DND-41 (cell line): ENCODE measurements around the gene ARHGAP4.

Experiments used
- ATAC-seq: fragments of 200-7000 bp; cut with Tn5 transposase; 3 replicates; pipeline ENCODE4 v1.9.1; 2021; ENCODE audit warnings: low read depth; ENCODE audit not compliant: insufficient read depth
- DNase-seq: peaks from one replicate; pipeline ENCODE4 v3.0.0-alpha.2; 2020
- H2AFZ ChIP-seq: 2 replicates; pipeline ENCODE4 v1.6.0; 2012; ENCODE audit warnings: low read depth, low read length
- H3K27ac ChIP-seq: 2 replicates; pipeline ENCODE4 v1.5.1; 2012; ENCODE audit warnings: low read length, inconsistent platforms
- H3K27me3 ChIP-seq: fragments of 200-600 bp; sonication (generic); 2 replicates; pipeline ENCODE4 v1.6.0; 2012; ENCODE audit warnings: low read length, mild to moderate bottlenecking, inconsistent platforms; ENCODE audit not compliant: insufficient read depth, poor library complexity
- H3K36me3 ChIP-seq: 2 replicates; pipeline ENCODE4 v1.5.1; 2012; ENCODE audit warnings: low read length, inconsistent platforms; ENCODE audit not compliant: insufficient read depth
- H3K4me1 ChIP-seq: 2 replicates; pipeline ENCODE4 v1.5.1; 2012; ENCODE audit warnings: mild to moderate bottlenecking, low read length; ENCODE audit not compliant: insufficient read depth
- H3K4me2 ChIP-seq: 2 replicates; pipeline ENCODE4 v1.6.0; 2012; ENCODE audit warnings: mild to moderate bottlenecking, moderate library complexity, low read length, inconsistent platforms; ENCODE audit not compliant: insufficient read depth
- H3K4me3 ChIP-seq, 2 experiments: fragments of 200-600 bp in 1 of 2; shearing (Covaris generic) in 1 of 2; 2 replicates each; pipeline ENCODE4 v1.5.1; 2012 to 2016; ENCODE audit warnings: inconsistent platforms in 2 of 2, low read length in 2 of 2, mild to moderate bottlenecking in 2 of 2, low read depth in 1 of 2, moderate library complexity in 1 of 2
- H3K79me2 ChIP-seq: 2 replicates; pipeline ENCODE4 v1.6.0; 2012; ENCODE audit warnings: low read length, inconsistent platforms; ENCODE audit not compliant: insufficient read depth
- H3K9ac ChIP-seq: 2 replicates; pipeline ENCODE4 v1.6.0; 2012; ENCODE audit warnings: low read depth, mild to moderate bottlenecking, inconsistent platforms, low read length, moderate library complexity
- H3K9me3 ChIP-seq: 2 replicates; pipeline ENCODE4 v1.5.1; 2012; ENCODE audit warnings: low read length, moderate library complexity, mild to moderate bottlenecking, inconsistent platforms; ENCODE audit not compliant: insufficient read depth, severe bottlenecking
- H4K20me1 ChIP-seq: 2 replicates; pipeline ENCODE4 v1.6.0; 2012; ENCODE audit warnings: low read length; ENCODE audit not compliant: insufficient read depth
- EZH2 ChIP-seq: IDR thresholded peaks from 3 replicates; pipeline ENCODE4 v1.6.1; 2012; ENCODE audit warnings: borderline replicate concordance, low read depth, mild to moderate bottlenecking, moderate library complexity, low read length, inconsistent platforms; ENCODE audit not compliant: severe bottlenecking
- TF ChIP-seq, protein P1 (sequence below): IDR thresholded peaks from 2 replicates; pipeline ENCODE4 v1.5.1; 2012; ENCODE audit warnings: borderline replicate concordance, low read length, moderate library complexity, mild to moderate bottlenecking; ENCODE audit not compliant: poor library complexity, severe bottlenecking; ENCODE audit errors: extremely low read depth

The ARHGAP4 gene

DNA sequence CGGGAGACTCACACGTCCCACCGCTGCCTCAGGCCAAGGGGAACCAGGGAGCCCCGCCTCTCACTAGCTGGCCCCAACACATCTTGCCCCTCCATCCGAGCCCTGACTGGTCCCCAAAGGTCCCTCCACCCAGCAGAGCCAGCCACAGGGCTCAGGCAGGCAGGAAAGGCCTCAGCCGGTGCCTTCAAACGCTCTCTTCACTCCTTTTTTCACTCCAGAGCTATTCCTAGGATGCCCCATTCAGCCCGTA lies 1.5 kb upstream of the ARHGAP4 start:
- Histone ChIP-seq H3K36me3 (peaks cover 59% of the 10 kb centered on the region), H4K20me1 (peaks cover 15% of the 10 kb centered on the region), H3K4me3 (peak overlapping the region; percentile 64), H3K9ac (peak overlapping the region; percentile 99), H3K27ac (peak overlapping the region; percentile 100), H2AFZ (no peak overlapping the region), H3K79me2 (peaks cover 68% of the 10 kb centered on the region), H3K27me3 (no peaks in the 10 kb centered on the region), H3K4me1 (peaks cover 78% of the 10 kb centered on the region), H3K9me3 (no peaks in the 10 kb centered on the region), H3K4me2 (peak overlapping the region; percentile 74)
- ATAC-seq, result no peak
- DNase-seq, result no peak
- no peak for TF ChIP-seq EZH2
- TF ChIP-seq, protein P1, sequence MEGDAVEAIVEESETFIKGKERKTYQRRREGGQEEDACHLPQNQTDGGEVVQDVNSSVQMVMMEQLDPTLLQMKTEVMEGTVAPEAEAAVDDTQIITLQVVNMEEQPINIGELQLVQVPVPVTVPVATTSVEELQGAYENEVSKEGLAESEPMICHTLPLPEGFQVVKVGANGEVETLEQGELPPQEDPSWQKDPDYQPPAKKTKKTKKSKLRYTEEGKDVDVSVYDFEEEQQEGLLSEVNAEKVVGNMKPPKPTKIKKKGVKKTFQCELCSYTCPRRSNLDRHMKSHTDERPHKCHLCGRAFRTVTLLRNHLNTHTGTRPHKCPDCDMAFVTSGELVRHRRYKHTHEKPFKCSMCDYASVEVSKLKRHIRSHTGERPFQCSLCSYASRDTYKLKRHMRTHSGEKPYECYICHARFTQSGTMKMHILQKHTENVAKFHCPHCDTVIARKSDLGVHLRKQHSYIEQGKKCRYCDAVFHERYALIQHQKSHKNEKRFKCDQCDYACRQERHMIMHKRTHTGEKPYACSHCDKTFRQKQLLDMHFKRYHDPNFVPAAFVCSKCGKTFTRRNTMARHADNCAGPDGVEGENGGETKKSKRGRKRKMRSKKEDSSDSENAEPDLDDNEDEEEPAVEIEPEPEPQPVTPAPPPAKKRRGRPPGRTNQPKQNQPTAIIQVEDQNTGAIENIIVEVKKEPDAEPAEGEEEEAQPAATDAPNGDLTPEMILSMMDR, result no peak

DNA sequence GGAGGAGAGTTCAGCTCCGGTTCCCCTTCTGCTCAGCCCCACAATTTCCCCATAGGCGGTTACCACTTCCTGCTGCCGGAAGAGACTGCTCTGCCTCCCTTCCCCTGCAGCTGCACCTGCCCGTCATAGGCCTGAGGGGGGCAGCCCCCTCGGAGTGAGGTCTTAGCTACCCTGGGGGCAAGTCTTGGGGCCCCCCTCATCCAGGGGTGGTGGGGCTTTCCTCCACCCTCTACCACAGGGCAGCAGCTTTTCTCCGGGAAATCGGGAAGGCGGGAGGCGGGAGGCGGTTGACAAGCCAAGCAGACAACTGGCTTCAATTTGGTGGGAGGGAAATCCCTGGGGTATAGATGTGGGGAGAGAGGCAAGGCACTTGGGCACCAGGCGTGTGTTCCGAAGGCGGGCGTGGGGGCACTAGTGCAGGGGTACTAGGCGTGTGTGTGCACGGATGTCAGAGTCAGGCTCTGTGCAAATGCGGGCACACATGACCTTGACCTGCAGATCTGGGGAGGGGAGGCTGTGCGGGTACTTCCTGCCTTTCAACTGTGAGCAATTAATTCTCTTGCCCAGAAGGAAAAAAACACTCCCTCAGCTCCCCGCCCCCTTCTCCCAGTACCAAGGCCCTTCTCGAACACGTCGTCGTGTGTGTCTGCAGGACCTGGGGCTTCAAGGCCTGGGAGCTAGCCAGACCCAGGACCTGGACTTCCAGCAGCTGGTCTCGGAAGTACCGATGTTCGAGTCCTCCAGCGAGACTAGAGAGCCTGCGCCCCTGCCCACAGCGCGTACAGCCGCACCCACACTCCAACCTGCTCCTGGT lies 1.0 kb upstream of the ARHGAP4 start:
- Histone ChIP-seq H3K9me3 (no peaks in the 10 kb centered on the region), H3K36me3 (peaks cover 59% of the 10 kb centered on the region), H4K20me1 (peaks cover 18% of the 10 kb centered on the region), H3K27me3 (no peaks in the 10 kb centered on the region), H3K27ac (peak overlapping the region; percentile 100), H3K79me2 (peaks cover 68% of the 10 kb centered on the region), H3K4me1 (peaks cover 78% of the 10 kb centered on the region), H3K4me3 (peak overlapping the region; percentile 64), H3K9ac (peak overlapping the region; percentile 99), H3K4me2 (peak overlapping the region; percentile 74), H2AFZ (no peak overlapping the region)
- TF ChIP-seq EZH2, result no peak
- TF ChIP-seq, protein P1, result no peak
- ATAC-seq (peak; percentile 57), DNase-seq (peak; percentile 93)

- H3K27me3 ChIP-seq, result no peaks in the 10 kb centered on the region
- H2AFZ ChIP-seq, result peak overlapping the region; percentile 51; the same call in 1 of the 2 replicates
- peak overlapping the region; percentile 74 for H3K4me2 ChIP-seq
- peaks cover 22% of the 10 kb centered on the region for H4K20me1 ChIP-seq
- TF ChIP-seq EZH2, result no peak
- TF ChIP-seq, protein P1, result no peak
- H3K36me3 ChIP-seq, result peaks cover 59% of the 10 kb centered on the region
- peak overlapping the region; percentile 99 for H3K9ac ChIP-seq
- peak overlapping the region; percentile 100 for H3K27ac ChIP-seq
- peak; percentile 7; the same call in 2 of the 3 replicates for ATAC-seq
- H3K4me1 ChIP-seq, result peaks cover 76% of the 10 kb centered on the region
- peak overlapping the region; percentile 37 to 64; a peak in 3 of 4 replicates for H3K4me3 ChIP-seq
- DNase-seq, result no peak
- H3K9me3 ChIP-seq, result no peaks in the 10 kb centered on the region
- H3K79me2 ChIP-seq, result peaks cover 74% of the 10 kb centered on the region
These were observed 441 bp upstream of the ARHGAP4 start for GRCh38 chrX:153926552-153926857.

GRCh38 chrX:153925387-153925738 lies 701 bp downstream of the ARHGAP4 start:
- no peak for ATAC-seq

More at GRCh38 chrX:153925387-153925738, 701 bp downstream of the ARHGAP4 start:
- Histone ChIP-seq H2AFZ (no peak overlapping the region), H3K4me3 (peak overlapping the region; percentile 64 to 85), H3K9me3 (no peaks in the 10 kb centered on the region), H3K4me1 (peaks cover 65% of the 10 kb centered on the region), H3K27me3 (no peaks in the 10 kb centered on the region), H3K4me2 (peak overlapping the region; percentile 74), H3K9ac (peak overlapping the region; percentile 99), H3K79me2 (peaks cover 78% of the 10 kb centered on the region), H3K27ac (peak overlapping the region; percentile 100), H3K36me3 (peaks cover 59% of the 10 kb centered on the region), H4K20me1 (peaks cover 32% of the 10 kb centered on the region)
- TF ChIP-seq, protein P1, result no peak
- TF ChIP-seq EZH2, result no peak
- no peak for DNase-seq
